PFSK-1 (cell line): Measurements from ENCODE around the gene SERINC5.

Source experiments
- POLR2AphosphoS5 ChIP-seq: IDR thresholded peaks from 2 replicates; pipeline ENCODE4 v1.6.1; 2012; ENCODE audit warnings: low read depth, mild to moderate bottlenecking, control low read depth, low read length, moderate library complexity
- TAF1 ChIP-seq: IDR thresholded peaks from 2 replicates; pipeline ENCODE4 v1.6.1; 2012; ENCODE audit warnings: low read length, control low read depth, borderline replicate concordance; ENCODE audit not compliant: insufficient read depth
- TF ChIP-seq, protein P1 (sequence below), 2 experiments: IDR thresholded peaks; 2 replicates each; pipeline versions ENCODE4 v1.6.1 to v1.8.0; 2011 to 2012; ENCODE audit warnings: low read depth in 2 of 2, low read length in 2 of 2, control low read depth in 1 of 2, inconsistent platforms in 1 of 2, mild to moderate bottlenecking in 1 of 2, moderate library complexity in 1 of 2; ENCODE audit not compliant: insufficient read depth in 1 of 2

DNA sequence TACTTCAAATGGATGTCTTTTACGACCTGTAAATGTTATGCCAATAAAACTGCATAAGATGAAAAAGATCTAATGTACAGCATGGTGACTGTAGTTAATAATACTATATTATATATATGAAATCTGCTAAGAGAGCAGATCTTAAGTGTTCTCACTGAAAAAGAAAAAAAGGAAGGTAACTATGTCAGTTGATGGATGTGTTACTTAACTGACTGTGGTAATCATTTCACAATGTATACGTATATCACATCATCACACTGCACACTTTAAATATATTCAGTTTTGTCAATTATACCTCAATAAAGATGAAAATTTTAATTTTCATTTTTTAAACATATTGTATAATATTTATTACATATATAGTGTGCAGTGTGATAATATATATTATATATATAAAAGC is 188.8 kb downstream of the SERINC5 start:
- no peak for TF ChIP-seq POLR2AphosphoS5
- TF ChIP-seq TAF1: no peak
- TF ChIP-seq, protein P1, sequence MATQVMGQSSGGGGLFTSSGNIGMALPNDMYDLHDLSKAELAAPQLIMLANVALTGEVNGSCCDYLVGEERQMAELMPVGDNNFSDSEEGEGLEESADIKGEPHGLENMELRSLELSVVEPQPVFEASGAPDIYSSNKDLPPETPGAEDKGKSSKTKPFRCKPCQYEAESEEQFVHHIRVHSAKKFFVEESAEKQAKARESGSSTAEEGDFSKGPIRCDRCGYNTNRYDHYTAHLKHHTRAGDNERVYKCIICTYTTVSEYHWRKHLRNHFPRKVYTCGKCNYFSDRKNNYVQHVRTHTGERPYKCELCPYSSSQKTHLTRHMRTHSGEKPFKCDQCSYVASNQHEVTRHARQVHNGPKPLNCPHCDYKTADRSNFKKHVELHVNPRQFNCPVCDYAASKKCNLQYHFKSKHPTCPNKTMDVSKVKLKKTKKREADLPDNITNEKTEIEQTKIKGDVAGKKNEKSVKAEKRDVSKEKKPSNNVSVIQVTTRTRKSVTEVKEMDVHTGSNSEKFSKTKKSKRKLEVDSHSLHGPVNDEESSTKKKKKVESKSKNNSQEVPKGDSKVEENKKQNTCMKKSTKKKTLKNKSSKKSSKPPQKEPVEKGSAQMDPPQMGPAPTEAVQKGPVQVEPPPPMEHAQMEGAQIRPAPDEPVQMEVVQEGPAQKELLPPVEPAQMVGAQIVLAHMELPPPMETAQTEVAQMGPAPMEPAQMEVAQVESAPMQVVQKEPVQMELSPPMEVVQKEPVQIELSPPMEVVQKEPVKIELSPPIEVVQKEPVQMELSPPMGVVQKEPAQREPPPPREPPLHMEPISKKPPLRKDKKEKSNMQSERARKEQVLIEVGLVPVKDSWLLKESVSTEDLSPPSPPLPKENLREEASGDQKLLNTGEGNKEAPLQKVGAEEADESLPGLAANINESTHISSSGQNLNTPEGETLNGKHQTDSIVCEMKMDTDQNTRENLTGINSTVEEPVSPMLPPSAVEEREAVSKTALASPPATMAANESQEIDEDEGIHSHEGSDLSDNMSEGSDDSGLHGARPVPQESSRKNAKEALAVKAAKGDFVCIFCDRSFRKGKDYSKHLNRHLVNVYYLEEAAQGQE (IDR thresholded peaks at IDR 0.05; ENCODE audit: insufficient read depth in 1 of 2, low read depth in 2 of 2, low read length in 2 of 2): no peak
